ENCODE data around the gene CCSER2.
"Not testable (repeated sequence)": the region's sequence is repeated elsewhere in the genome, so short reads cannot be mapped to it uniquely, and the experiment has no call there.

CCSER2 gene

GRCh38 chr10:84328418-84329195 is at the start of gene CCSER2:
TSS of gene CCSER2 (plus strand) at chr10:84328589. CDS start at chr10:84371053, 42,464 bp downstream.
- DNase-seq (ENCODE audit: low read depth), result peak; percentile 89

- DNase-seq (ENCODE audit: low read depth), result not testable (repeated sequence)
These were observed 48.4 kb upstream of the CCSER2 start for GRCh38 chr10:84279876-84280475.

GRCh38 chr10:84286695-84287094 is 41.7 kb upstream of the CCSER2 start:
- no peak for DNase-seq (ENCODE audit: low read depth)

- DNase-seq (ENCODE audit: low read depth), result no peak
These were observed 40.2 kb upstream of the CCSER2 start for GRCh38 chr10:84288151-84288550.

GRCh38 chr10:84289521-84290200 is 38.7 kb upstream of the CCSER2 start:
- DNase-seq (ENCODE audit: low read depth), result no peak

GRCh38 chr10:84290235-84290634 is 38.2 kb upstream of the CCSER2 start:
- no peak for DNase-seq (ENCODE audit: low read depth)

- DNase-seq (ENCODE audit: low read depth), result peak; percentile 35
These were observed 37.0 kb upstream of the CCSER2 start for GRCh38 chr10:84291384-84291783.

GRCh38 chr10:84292502-84292901 is 35.9 kb upstream of the CCSER2 start:
- DNase-seq (ENCODE audit: low read depth), result no peak

GRCh38 chr10:84293171-84293570 is 35.2 kb upstream of the CCSER2 start:
- no peak for DNase-seq (ENCODE audit: low read depth)

GRCh38 chr10:84293574-84294016 is 34.8 kb upstream of the CCSER2 start:
- no peak for DNase-seq (ENCODE audit: low read depth)

GRCh38 chr10:84294766-84295447 is 33.5 kb upstream of the CCSER2 start:
- DNase-seq (ENCODE audit: low read depth), result no peak

- peak; percentile 85 for DNase-seq (ENCODE audit: low read depth)
These were observed 32.1 kb upstream of the CCSER2 start for GRCh38 chr10:84296091-84296981.

GRCh38 chr10:84298057-84298456 is 30.3 kb upstream of the CCSER2 start:
- DNase-seq (ENCODE audit: low read depth), result no peak

GRCh38 chr10:84302223-84302622 is 26.2 kb upstream of the CCSER2 start:
- DNase-seq (ENCODE audit: low read depth), result no peak

- DNase-seq (ENCODE audit: low read depth), result no peak
These were observed 21.5 kb upstream of the CCSER2 start for GRCh38 chr10:84306751-84307384.

GRCh38 chr10:84308021-84308420 is 20.4 kb upstream of the CCSER2 start:
- DNase-seq (ENCODE audit: low read depth), result no peak

- DNase-seq (ENCODE audit: low read depth), result peak; percentile 66
These were observed 19.7 kb upstream of the CCSER2 start for GRCh38 chr10:84308481-84309304.

GRCh38 chr10:84310470-84310869 is 17.9 kb upstream of the CCSER2 start:
- no peak for DNase-seq (ENCODE audit: low read depth)

GRCh38 chr10:84311576-84311975 is 16.8 kb upstream of the CCSER2 start:
- no peak for DNase-seq (ENCODE audit: low read depth)

GRCh38 chr10:84312816-84313215 is 15.6 kb upstream of the CCSER2 start:
- no peak for DNase-seq (ENCODE audit: low read depth)

All from fibroblast of gingiva (primary cell).